GM21381 (cell line): ENCODE results near the gene RFC2.
A peak's percentile ranks its signal among the peaks of the same experiment; 100 is the strongest.

ENCODE experiments used
- ATAC-seq: cut with Tn5 transposase; IDR thresholded peaks from one replicate; pipeline ENCODE4 v1.9.1; 2021; ENCODE audit warnings: mild to moderate bottlenecking, moderate library complexity; ENCODE audit not compliant: unreplicated experiment

RFC2 gene

DNA sequence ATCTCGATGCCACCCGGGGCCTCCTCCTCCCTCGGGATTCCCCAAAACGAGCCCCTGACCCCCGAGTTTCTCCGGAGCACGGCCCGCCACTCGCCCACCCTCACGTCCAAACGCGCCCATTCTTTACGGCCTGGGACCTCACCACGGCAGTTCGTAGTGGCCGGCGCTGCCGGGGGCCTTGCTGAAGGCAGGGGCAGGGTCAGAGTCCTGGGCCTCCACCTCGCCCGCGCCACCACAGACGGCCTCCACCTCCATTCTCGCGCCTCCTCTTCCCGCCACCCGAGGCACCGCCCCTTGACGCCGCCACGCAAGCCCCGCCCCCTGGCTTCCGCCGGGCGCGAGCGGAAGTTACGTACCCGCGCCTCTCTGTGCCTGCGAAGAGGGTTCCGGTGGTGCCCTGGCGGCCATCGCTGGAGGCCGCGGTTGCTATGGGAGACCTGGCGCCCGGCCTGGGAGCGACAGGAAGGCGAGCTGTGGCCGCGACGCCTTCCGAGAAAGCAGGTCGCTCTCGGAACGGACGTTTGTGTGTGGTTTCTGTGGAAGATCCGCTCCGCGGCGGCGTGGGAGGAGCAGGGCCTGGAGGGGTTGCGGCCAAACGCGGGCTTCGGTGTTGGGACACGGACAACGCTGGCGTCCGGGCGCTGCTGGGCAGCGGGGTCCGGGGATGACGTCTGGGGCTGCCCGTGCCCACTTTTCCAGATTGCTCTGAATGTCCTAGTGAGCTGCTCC is at the start of gene RFC2:
RFC2 (minus strand) TSS at position 271 of the 729 bp plus-strand sequence; CDS start at position 255, 16 bp downstream.
- ATAC-seq = peak; percentile 94

DNA sequence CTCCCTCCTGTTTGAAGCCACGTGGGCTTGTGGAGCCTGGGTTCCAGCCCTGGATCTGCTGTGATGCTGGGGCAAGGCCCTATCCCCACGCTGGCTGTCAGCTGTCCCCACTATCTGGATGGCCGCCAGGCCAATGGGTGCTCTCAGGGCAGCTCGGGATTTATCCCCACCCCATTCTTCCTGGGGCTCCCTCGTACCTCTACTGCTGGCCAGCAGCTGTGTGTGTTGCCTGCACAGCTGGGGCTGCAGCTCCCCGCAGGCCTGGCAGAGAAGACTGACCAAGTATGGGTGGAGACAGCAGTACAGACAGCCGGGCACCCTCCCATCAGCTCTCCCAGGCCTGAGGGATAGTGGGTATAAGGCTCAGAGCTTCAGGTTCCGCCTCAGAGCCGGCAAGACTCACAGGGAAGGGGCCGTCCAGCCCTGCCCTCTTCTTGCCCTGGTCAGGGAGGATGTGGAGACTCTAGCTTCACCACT is 48.6 kb upstream of the RFC2 start:
- ATAC-seq = no peak

DNA sequence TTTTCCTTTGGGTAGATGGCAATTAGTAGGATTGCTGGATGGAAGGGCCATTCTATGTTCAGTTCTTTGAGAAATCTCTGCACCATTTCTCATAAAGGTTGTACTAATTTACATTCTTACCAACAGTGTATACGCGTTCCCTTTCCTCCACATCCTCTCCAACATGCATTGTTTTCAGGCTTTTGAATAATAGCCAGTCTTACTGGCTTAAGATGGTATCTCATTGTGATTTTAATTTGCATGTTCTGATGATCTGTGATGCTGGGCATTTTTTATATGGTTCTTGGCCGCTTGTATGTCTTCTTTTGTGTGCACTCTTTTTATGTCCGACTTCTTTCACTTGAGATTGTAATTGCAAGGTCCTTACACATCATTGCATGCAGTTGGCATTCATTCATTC is 46.7 kb upstream of the RFC2 start:
- no peak for ATAC-seq

DNA sequence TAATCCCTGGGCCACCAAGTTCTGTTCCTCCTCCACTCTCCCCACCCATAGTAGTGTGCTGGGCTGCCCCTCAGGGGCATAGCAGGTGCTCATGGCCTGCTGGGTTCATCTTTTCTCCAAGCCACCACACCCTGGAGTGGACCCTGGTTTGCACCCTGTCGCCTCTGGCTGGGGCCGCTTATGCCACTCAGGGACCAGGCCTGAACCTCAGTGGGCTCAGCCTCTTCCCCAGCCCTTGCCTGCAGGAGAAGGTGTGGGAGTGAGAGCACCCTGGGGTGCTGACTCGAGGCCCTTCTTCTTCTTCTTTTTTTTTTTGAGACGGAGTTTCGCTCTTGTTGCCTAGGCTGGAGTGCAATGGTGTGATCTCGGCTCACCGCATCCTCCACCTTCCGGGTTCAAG is 45.2 kb upstream of the RFC2 start:
- no peak for ATAC-seq

DNA sequence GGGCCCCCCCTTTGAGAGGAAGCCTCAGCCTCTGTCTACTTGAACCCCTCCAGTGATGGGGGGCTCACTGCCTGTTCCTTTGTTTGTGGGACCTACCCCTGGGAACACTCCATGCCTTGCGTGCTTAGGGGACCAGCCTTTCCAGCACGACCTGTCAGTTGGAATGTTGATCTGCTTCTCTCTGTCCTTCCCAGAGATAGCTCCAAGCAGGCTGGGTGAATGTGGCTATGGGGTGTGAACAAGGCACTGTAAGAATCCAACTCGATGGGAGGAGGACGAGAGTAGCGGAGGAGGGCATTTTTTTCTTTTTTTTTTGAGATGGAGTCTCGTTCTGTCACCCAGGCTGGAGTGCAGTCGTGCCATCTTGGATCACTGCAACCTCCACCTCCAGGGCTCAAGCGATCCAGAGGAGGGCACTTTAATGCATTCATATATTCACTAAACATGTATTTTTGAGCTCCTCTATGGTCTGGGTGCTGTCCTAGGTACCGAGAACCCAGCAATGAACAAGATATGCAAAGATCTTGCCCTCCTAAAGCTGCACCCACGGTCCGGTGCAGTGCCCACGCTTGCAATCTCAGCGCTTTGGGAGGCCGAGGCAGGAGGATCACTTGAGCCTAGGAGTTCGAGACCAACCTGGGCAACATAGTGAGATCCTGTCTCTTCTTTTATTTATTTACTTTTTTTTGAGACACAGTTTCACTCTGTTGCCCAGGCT is 43.5 kb upstream of the RFC2 start:
- ATAC-seq = no peak

DNA sequence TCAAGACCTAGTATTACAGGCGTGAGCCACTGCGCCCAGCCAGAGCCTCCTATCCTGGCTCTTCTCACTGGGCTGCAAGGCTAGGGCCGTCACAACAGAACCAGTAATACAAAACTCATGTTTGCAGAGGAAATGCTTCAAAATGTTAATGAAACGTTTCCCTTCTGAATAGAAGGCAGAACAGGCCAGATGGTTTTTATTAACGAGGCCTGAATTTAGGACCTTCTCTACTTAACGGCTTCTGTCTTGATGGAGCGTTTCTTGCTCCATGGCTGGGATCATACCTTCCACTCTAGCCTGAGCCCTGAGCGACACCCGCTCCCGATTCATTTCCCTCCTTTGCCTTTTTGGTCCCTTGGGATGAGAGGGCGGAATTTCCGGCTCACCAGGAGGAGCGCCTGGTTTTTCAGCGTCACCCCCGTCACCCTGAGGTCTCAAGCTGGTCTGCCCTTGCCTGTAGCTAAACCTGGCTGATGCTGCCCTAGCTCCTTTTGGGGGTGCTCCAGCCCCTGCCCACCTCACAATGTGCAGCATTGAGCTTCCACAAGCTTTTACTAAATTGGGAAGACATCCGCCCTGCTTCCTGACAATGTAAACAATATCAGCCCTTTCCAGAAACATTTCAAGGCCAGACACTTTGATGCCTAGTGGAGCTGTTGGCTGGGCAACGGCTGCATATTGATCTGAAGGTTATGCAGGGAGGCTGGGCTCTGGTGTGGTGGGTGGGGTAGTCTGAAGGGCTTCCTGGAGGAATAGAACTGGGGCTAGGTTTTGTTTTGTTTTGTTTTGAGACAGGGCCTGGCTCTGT is 40.2 kb upstream of the RFC2 start:
- no peak for ATAC-seq

DNA sequence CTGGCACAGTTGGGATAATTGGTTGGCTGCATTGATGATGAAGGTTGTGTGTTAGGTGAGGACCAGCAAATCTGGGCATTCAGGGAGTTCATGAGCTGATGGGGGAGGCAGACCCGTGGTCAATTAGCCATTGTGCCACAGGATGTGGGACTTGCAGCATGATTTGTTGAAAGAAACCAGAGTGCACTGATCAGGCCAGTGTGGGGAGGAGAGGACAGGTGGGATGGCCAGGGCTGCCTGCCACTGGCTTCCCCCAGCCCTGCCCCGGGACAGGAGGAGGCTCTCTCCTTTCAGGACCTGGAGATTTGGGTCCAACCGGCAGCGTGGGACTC is 39.3 kb upstream of the RFC2 start:
- no peak for ATAC-seq

DNA sequence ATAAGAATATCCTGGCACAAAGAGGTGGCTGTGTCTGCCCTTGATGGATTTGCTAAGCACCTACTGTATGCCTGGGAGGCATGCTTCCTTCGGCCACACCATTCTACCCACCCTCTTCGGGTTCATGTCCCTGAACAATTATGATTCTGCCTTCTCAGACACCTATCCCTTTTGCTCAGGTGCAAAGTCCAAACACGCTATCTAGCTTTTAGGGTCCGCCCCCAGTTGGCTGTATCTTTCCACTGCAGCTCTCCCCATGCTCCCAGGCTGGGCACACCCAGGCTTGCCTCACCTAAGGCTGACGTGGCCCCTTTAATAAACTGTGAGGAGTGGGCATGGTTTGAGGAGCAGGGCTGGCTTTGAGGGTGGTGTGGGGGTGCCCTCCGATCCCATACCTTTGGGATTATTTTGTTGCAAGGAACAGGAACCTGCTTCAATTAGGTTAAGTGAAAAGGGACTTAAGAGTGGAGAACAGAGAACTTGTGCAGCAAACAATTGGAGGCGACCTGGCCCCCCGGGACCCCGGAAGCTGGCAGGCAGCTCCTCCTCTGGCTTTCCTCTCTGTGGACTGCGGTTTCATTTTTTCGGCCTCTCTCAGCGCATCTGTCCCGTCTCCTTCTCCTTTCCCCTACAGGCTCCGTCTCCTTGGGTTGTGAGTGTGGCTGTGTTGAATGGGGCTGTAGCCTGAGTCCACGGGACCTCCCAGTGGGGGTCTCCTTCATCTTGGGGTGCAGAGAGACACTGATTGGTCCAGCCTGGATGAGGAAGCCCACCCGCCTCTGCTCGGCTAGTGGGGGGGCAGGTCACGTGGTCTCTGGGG is 38.8 kb upstream of the RFC2 start:
- ATAC-seq = no peak

DNA sequence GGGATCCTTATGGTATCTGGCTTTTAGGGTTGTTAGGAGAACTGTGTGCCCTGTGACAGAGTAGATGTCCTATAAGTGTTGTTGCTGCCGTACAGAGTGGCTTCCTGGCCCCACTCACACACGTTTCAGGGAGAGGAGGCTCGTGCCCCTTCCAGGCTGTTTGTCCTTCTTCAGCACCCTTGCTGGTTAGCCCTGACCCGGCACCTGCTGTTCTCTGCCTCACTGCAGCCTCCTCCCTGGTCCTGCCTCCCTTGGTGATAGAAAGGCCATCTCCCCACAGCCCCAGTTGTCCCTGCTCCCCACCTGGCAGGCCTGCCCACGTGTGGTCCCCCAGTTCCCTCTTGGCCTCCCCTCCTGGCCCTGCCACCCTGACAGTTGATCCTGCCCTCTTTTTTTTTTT is 37.3 kb upstream of the RFC2 start:
- no peak for ATAC-seq

DNA sequence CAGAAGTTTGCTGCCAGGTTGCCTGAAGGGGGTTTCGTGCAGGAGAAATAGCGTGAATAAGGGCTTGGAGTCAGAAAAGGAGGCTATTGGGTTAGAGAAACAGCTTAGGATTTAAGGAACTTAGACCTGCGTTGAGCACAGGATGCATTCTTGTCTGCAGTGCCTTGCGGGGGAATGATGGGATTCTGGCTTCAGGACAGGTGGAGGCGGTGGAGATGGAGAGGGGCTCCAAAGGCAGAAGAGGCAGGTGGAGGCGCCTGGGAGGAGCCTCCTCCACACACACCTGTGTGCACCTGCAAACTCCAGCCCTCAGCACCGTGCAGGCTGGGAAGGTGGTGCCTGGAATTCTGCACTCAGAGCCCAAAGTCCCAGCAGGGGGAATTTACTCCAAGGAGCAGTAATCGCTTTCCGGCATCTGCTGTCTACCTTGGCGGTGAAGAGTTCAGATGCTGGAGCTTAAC is 36.8 kb upstream of the RFC2 start:
- no peak for ATAC-seq

DNA sequence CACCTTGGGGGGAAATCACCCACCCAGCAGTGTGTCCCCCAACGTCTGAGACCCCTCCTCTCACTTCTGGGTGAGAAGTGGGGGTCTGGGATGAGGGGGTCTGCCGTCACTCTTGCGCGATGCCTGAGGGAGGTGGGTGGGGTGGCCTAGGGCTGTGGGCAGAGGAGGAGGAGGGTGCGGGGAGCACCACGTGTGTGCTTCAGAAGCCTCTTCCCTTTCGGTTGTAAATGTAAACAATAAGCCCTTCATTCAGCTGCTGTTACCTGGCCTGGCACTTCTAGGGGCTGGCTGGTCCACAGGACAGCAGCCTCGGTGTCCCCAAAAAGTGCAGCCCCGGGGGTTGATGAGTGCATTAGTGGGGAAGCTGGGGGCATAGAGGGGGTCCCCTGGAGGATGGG is 36.4 kb upstream of the RFC2 start:
- ATAC-seq = no peak

DNA sequence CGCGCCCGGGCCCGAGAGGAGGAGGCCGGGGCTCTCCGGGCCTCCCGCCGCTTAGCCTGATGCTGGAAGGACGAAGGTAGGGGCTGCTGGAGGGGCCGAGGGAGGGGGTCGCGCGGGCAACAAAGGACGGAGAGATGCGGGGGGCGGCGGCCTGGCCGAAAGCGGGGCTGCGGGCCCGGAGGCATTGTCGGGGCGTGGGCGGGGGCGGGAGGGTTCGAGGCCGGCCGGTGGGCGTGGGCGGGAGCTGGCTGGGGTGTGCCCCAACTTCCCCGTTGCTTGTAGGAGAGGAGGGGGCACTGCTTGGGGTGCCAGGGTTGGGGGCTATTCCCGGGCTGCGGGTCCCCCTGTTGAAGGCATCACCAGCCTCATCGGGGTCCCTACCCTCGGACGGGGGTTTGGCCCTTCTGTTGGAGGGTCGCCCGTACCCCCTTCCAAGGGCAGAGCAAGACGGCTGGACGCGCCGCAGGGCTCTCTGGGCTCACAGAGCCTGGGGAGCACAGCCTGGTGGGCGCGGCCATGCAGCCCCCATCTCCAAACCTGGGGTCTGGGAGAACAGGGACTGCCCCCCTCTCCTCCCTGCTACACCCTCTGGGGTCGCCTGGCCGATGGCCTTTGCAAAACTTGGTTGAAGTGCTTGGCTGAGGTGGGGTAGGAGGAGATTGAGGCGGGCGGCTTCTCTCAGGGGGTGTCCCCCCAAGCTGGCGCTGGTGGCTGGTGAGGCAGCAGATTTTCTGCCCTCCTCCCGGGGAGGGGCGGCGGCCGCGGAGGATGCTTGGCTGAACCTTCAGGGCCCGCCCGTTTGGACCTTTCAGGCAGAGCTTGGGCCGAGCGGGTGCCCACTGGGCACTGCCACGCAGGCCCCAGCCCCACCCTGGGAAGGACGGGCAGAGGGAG is 35.7 kb upstream of the RFC2 start:
- ATAC-seq = no peak

DNA sequence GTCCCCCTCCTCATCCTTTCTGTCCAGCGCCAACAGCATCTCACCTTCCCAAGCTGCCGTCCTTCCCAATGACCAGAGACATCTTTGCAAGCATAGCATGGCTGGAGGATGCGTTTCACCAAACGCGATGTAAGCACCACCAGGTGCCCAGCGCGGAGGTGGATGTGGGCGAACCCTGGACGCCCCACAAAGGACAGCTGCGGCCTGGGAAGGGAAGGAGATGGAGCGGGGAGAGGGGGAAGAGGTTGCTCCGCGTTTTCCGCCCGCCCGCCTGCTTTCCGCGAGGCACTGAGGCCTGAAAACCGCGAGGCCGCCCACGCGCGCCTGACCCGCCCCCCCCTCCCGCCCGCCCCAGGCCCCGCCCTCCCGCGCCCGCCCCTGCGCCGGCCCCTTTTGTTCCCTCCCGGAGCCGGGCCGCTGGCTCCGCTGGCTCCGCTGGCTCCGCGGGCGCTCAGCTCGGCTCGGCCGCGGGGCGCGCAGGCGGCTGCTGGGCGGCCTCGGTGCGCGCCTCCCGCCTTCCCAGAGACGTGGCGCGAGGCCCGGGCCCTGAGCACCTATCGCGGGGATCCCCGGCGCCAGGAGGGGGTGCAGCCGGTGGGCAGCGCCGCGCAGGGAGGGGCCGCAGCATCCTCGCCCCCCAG is 34.9 kb upstream of the RFC2 start, which contains the start of gene CLIP2:
CLIP2 (plus strand) TSS at position 390 of the 641 bp plus-strand sequence. CDS start 28,140 bp downstream, outside the sequence.
- peak; percentile 51 for ATAC-seq

DNA sequence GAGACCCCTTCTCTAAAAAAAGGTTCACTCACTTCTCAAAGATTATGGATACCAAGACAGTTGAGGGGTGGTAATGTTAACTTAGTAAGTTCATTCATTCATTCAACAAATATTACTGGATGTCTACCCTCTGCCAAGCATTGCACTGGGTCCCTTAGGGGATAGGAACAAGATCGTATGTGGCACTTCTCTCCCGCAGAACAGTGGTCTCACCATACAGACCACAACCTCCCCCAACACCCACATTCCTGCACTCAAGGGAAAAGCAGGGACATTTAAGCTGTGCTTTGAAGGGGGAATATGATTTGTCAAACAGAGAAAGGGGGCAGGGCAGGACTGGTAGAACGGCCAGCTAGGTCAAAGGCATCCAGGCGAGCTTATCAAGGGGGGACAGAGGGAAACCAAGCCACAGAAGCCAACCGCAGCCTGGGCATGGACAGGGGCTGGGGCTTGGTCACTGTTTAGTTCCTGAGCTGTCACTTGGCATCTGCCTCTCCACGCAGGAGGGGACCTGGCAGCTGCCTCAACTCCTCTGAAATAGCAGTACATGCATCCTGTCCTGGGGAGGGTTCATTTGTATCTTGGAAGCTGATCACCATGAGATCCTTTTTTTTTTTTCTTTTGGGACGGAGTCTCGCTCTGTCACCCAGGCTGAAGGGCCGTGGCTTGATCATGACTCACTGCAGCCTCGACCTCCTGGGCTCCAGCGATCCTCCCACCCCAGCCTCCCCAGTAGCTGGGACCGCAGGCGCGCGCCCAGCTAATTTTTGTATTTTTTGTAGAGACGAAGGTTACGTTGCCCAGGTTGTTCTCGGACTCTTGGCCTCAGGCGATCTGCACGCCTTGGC is 34.1 kb upstream of the RFC2 start:
- ATAC-seq = no peak

DNA sequence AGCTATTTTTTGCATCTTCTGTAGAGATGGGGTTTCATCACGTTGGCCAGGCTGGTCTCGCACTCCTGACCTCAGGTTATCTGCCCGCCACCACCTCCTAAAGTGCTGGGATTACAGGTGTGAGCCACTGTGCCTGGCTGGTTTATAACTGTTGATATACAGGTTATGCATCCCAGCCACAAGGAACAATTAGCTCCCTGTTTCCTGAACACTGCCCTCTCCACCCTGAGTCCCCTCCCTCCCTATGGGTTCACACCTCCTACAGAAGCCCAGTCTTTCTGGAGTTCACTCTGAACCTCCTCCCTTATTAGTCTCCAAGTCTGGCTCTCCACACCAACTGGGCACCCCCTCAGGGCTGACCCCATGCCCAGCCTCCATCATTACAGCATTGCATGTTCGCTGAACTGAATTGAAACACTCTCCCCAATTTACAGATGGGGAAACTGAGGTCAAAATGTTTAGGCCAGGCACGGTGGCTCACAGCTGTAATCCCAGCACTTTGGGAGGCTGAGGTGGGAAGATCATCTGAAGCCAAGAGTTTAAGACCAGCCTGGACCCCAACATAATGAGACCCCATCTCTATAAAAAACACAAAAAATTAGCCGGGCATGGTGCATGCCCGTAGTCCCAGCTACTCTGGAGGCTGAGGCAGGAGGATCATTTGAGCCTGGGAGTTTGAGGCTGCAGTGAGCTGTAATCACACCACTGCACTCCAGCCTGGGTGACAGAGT is 33.3 kb upstream of the RFC2 start:
- no peak for ATAC-seq

DNA sequence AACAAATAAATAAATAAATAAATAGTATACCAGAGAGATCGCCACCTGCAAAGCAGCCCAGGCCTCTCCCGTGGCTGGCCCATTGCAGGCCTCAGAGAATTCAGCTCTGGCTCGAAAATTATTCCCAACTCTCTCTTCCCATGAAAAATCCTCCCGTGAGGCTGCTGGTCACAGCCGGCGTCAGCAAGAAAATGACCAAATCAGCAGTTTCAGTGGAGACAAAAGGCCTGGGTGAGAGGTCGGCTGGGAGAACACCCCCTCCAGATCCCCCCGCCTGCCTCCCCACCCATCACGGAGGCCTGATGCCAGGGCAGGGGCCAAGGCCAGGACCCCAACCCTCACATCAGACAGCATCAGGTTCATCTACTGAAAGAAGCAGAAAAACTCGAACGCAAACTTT is 31.9 kb upstream of the RFC2 start:
- no peak for ATAC-seq

DNA sequence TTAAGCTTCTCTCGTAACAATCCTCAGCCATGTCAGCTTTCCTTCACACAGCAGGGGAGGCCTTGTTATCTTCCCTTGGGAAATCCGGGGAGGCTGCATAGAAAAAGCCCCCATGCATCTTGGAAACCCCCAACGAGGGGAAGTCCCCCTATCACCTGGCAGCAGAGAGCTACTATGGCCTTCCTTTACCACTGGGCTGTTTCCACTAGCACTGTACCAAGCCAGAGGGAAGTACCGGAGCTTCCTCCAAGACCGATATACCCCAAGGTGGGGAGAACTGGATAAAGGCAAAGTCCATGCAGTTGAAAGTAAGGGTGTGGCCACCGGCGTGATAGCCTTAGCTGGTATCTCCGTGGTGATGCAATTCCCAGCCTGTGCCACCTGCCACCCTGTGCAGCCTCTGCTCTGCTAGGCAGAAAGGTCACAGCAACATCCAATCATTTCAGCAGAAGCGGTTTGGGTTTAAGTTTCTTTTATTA is 30.6 kb upstream of the RFC2 start:
- ATAC-seq = peak; percentile 35
